Measurements from ENCODE around the gene ZNF747. TPM values are rescaled to one million over a fixed set of nuclear protein-coding genes. Genes with fewer than 3 reads are reported as not detected.

The ZNF747 gene
- total RNA-seq (7.2 and 8.6 TPM in 2 replicates), polyA plus RNA-seq (6.4 and 7.0 TPM in 2 replicates), polyA minus RNA-seq (4.7 and 5.0 TPM in 2 replicates), Bru-seq, nascent RNA (percentile 60 among the genes with signal in this experiment), BruChase-seq, experiment 1, labeled RNA remaining after a 6-hour chase (percentile 50 among the genes with signal in this experiment), BruChase-seq, experiment 2, labeled RNA remaining after a 2-hour chase (percentile 54 among the genes with signal in this experiment)
- polyA plus RNA-seq (2011; cell fraction: cytosol; rRNA removed) = 4.4 and 5.2 TPM in 2 replicates
- 3.4 and 3.9 TPM in 2 replicates for polyA plus RNA-seq (2011; cell fraction: nucleus; rRNA removed)
- polyA plus RNA-seq (2012) = 2.3 and 3.0 TPM in 2 replicates
- 6.6 TPM for polyA minus RNA-seq (2011; cell fraction: cytosol; rRNA and poly(A)+ RNA removed)
- 4.0 and 4.6 TPM in 2 replicates for polyA minus RNA-seq (2011; cell fraction: nucleus; rRNA and poly(A)+ RNA removed)
- long read RNA-seq, transcript ZNF747-202 (2 exons, 3,504 nt) = major isoform, 7 of 21 reads
- long read RNA-seq, transcript ZNF747-201 (2 exons, 3,936 nt) = minor isoform, 6 of 21 reads
- long read RNA-seq, partial matches to known transcripts = 0 of 21 reads
- long read RNA-seq, other reads (novel, unspliced or antisense) = 5 of 21 reads

- Histone ChIP-seq H3K4me3 (replicated peaks in 1 of 3; ENCODE audit: insufficient read depth in 1 of 3, low read depth in 1 of 3, low read length in 3 of 3) (peak within 1 kb of the TSS; percentile 62 to 76 (median 67)), H3K79me2 (ENCODE audit: control insufficient read depth, insufficient read depth, low read length) (peaks cover 2% of the 10 kb centered on the region), H3K9me3 (replicated peaks; ENCODE audit: control insufficient read depth, insufficient read depth, low read length) (no peaks in the 10 kb centered on the region), H3K9me1 (replicated peaks; ENCODE audit: control insufficient read depth, extremely low read depth, insufficient read depth, low read length) (no peaks in the 10 kb centered on the region), H3K9ac (replicated peaks; ENCODE audit: extremely low read depth, insufficient read depth, low read length) (peak within 1 kb of the TSS; percentile 90), H3K4me1 (ENCODE audit: control insufficient read depth, extremely low read depth, insufficient read depth, low read length) (peaks cover 14% of the 10 kb centered on the region), H2AFZ (ENCODE audit: low read depth, low read length) (peak within 1 kb of the TSS; percentile 98), H3K4me2 (ENCODE audit: insufficient read depth, low read length) (peak within 1 kb of the TSS; percentile 78), H3K27me3 (ENCODE audit: control insufficient read depth in 2 of 2, insufficient read depth in 2 of 2, low read length in 2 of 2) (no peaks in the 10 kb centered on the region), H3K36me3 (ENCODE audit: control insufficient read depth in 2 of 2, extremely low read depth in 1 of 2, insufficient read depth in 2 of 2, low read length in 2 of 2) (peaks cover 0 to 2% of the 10 kb centered on the region in 2 experiments), H4K20me1 (replicated peaks; ENCODE audit: control insufficient read depth, extremely low read depth, insufficient read depth, low read length) (no peaks in the 10 kb centered on the region), H3K27ac (ENCODE audit: insufficient read depth, low read depth, low read length) (peak within 1 kb of the TSS; percentile 76)
- TSS peak; percentile 24 for BruUV-seq (replicated peaks)
- dilution Hi-C loops (cut with MboI; ENCODE audit: extremely low pct_ligation_motif_present, low sequenced_read_pairs) = no loop called here
- FAIRE-seq (peak; percentile 90), DNase-seq (ENCODE audit: low read depth, low spot score) (peak; percentile 86)
- ChIA-PET CTCF (interaction anchor here (0.6 to 2.8 kb wide), 15 partner anchors 7 to 119 kb away, joined by 3 to 30 read pairs (median 6); partner anchors contain the start of genes DCTPP1, ZNF689 and ZNF764), POLR2A (interaction anchor here (0.7 to 1.8 kb wide), 2 partner anchors 23 to 483 kb away, joined by 3 to 13 read pairs; partner anchors contain the start of gene ZNF764)
- intact Hi-C loops (cut with micrococcal nuclease) = loop anchor here (1.0 to 2.0 kb wide), 2 partner anchors 24 to 90 kb away; partner anchors contain the start of genes SEPHS2 and ZNF764
- TF ChIP-seq, protein P1, sequence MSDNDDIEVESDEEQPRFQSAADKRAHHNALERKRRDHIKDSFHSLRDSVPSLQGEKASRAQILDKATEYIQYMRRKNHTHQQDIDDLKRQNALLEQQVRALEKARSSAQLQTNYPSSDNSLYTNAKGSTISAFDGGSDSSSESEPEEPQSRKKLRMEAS (IDR thresholded peaks at IDR 0.05; ENCODE audit: insufficient read depth, insufficient read length) = no peak
- TF ChIP-seq GATA2 (IDR thresholded peaks at IDR 0.05; ENCODE audit: insufficient read depth, insufficient read length, low read depth, low read length) (no peak), JUN (IDR thresholded peaks at IDR 0.05; ENCODE audit: borderline replicate concordance, insufficient read depth, insufficient read length, low read depth) (no peak), MYC (IDR thresholded peaks at IDR 0.05; ENCODE audit: low read depth, low read length) (no peak), FOS (IDR thresholded peaks at IDR 0.05; ENCODE audit: borderline replicate concordance, insufficient read depth, low read length) (peak; percentile 6), POLR2AphosphoS5 (IDR thresholded peaks at IDR 0.05; ENCODE audit: insufficient read depth, low read depth, low read length) (peak; percentile 73), CTCF (IDR thresholded peaks at IDR 0.05; ENCODE audit: extremely low read depth in 1 of 2, insufficient read depth in 1 of 2, low read depth in 1 of 2, low read length in 2 of 2) (no peak), EZH2 (IDR thresholded peaks at IDR 0.05; ENCODE audit: borderline replicate concordance, low read depth, low read length, severe bottlenecking) (no peak), POLR2A (IDR thresholded peaks at IDR 0.05; ENCODE audit: low read depth, low read length) (peak; percentile 76)
Observed at GRCh38 chr16:30534368-30535105, at the start of gene ZNF747. TSS of gene ZNF747 (minus strand) at chr16:30534858. CDS start at chr16:30534679, 179 bp downstream.
